ENCODE measurements around the gene ALOX15. TPM values are rescaled to one million over a fixed set of nuclear protein-coding genes. Genes with fewer than 3 reads are reported as not detected.

Gene ALOX15
- total RNA-seq, 4 donors from 2014 or later, result not detected

DNA sequence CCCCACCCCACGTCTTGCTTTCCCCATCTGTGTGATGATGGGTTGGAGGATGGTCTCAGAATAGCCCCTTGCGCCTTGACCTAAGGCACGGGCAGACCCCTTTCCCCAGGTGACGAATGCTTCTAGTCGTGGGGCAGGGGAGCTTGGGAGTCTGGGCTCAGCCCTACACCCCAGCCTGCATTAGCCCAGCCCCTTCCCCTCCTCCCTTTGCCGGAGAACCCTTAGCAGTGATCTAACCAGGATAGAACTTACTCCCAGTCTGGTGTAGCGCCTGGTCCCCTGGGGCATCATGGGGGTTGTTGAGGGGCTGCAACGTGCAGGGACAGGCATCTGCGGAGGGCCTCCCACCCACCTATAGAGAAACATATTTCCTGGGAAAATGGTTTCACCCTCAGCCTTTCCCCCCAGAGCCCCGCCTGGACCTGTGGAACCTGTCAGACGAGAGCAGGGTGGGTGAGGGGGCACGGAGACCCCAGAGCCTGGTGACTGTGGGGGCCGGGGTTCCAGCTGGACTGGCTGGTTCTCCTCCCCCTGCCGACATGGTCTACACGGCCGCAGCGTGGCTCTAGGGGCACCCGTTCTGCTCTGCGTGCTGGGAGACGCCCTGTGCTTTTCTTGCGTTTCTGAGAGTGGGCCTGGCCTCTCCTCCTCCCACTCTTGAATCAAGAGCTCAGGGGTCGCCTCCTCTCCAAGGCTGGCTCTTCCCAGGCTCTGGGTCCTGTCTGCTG, 52.4 kb downstream of the ALOX15 start:
- peaks cover 0 to 6% of the 10 kb centered on the region in 2 donors for H3K27me3 ChIP-seq
- H3K4me3 ChIP-seq, result no peak overlapping the region
- H3K4me1 ChIP-seq, result peaks cover 0 to 12% (median 5%) of the 10 kb centered on the region in 4 donors
- TF ChIP-seq POLR2A (IDR thresholded peaks at IDR 0.05), result no peak
- TF ChIP-seq, protein P1, sequence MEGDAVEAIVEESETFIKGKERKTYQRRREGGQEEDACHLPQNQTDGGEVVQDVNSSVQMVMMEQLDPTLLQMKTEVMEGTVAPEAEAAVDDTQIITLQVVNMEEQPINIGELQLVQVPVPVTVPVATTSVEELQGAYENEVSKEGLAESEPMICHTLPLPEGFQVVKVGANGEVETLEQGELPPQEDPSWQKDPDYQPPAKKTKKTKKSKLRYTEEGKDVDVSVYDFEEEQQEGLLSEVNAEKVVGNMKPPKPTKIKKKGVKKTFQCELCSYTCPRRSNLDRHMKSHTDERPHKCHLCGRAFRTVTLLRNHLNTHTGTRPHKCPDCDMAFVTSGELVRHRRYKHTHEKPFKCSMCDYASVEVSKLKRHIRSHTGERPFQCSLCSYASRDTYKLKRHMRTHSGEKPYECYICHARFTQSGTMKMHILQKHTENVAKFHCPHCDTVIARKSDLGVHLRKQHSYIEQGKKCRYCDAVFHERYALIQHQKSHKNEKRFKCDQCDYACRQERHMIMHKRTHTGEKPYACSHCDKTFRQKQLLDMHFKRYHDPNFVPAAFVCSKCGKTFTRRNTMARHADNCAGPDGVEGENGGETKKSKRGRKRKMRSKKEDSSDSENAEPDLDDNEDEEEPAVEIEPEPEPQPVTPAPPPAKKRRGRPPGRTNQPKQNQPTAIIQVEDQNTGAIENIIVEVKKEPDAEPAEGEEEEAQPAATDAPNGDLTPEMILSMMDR (IDR thresholded peaks at IDR 0.05), result no peak
- no peak for DNase-seq
- no peaks in the 10 kb centered on the region for H3K9me3 ChIP-seq
- no peak overlapping the region for H3K27ac ChIP-seq
- no peaks in the 10 kb centered on the region for H3K36me3 ChIP-seq

DNA sequence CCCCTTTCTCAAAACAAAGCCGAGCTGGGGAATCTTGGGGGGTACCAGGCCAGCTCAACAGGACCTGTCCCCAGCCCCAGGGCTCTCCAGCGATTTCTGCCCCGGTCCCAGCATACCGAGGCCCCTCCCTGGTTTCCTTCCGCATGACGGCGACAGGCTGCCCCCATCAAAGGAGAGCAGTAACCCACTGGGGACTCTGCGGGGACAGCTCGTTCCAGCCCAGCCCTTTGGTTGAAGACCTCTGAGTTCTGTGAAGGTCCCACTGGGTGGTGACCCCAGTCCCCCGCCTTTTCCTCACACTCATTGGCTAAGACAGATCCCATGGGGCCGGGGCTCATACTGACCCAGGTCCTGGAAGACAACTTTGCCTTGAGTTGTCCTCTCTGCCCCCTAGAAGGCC, 53.1 kb downstream of the ALOX15 start:
- no peak for DNase-seq
- TF ChIP-seq POLR2A (IDR thresholded peaks at IDR 0.05), result no peak
- TF ChIP-seq, protein P1 (IDR thresholded peaks at IDR 0.05), result no peak
- no peak overlapping the region for H3K27ac ChIP-seq

DNA sequence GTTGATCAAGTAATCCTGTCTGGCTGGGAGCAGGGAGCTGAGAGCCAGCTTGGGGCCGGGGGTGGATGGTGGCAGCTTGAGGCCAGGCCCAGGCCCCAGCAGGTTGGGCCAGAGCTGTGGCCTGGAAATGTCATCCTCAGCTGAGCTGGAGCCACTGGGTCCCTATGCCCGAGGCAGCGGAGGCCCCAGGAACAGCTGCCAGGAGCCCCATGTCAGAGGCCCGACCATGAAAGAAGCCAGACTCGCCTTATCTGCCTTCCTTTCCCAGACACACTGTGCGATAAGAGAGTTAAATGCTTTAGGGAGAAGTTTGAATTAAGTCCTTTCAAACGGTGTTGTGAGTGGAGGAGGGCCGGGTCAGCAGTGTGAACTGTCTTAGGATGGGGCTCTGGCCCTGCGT, 53.7 kb downstream of the ALOX15 start:
- Histone ChIP-seq H3K9me3 (no peaks in the 10 kb centered on the region), H3K36me3 (no peaks in the 10 kb centered on the region), H3K4me1 (peaks cover 0 to 18% (median 7%) of the 10 kb centered on the region in 4 donors), H3K27me3 (peaks cover 0 to 7% of the 10 kb centered on the region in 2 donors), H3K4me3 (no peak overlapping the region), H3K27ac (no peak overlapping the region)
- no peak for TF ChIP-seq POLR2A (IDR thresholded peaks at IDR 0.05)
- TF ChIP-seq, protein P1 (IDR thresholded peaks at IDR 0.05), result no peak
- DNase-seq, result no peak

More for the DNA sequence above, 53.1 kb downstream of the ALOX15 start:
- no peaks in the 10 kb centered on the region for H3K9me3 ChIP-seq
- H3K27me3 ChIP-seq, result peaks cover 0 to 7% of the 10 kb centered on the region in 2 donors
- peaks cover 0 to 18% (median 7%) of the 10 kb centered on the region in 4 donors for H3K4me1 ChIP-seq
- no peaks in the 10 kb centered on the region for H3K36me3 ChIP-seq
- H3K4me3 ChIP-seq, result no peak overlapping the region

DNA sequence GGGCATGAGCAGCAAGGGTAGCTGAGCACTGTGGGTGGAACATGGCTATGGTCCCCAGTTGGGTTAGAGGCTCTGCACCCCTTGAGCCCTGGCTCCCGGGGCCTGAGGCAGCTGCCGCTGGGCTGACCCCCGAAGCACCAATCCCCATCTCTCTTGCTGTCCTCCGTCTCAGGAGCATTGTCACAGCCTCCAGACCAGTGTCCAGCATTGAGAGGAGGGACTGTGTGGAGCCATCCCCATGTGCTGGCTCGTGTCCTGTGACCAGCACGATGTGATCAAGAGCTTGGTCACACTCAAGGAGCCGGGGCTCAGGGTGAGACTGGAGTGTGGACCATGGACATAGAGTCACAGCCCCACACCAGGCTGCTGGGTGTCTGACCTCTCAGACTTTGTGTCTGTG, 54.3 kb downstream of the ALOX15 start:
- TF ChIP-seq, protein P1 (IDR thresholded peaks at IDR 0.05), result no peak
- TF ChIP-seq POLR2A (IDR thresholded peaks at IDR 0.05), result no peak
- H3K4me3 ChIP-seq, result no peak overlapping the region
- no peak overlapping the region for H3K27ac ChIP-seq
- no peak for DNase-seq
- H3K4me1 ChIP-seq, result peaks cover 0 to 18% (median 7%) of the 10 kb centered on the region in 4 donors
- peaks cover 0 to 7% of the 10 kb centered on the region in 2 donors for H3K27me3 ChIP-seq
- H3K36me3 ChIP-seq, result no peaks in the 10 kb centered on the region
- no peaks in the 10 kb centered on the region for H3K9me3 ChIP-seq

DNA sequence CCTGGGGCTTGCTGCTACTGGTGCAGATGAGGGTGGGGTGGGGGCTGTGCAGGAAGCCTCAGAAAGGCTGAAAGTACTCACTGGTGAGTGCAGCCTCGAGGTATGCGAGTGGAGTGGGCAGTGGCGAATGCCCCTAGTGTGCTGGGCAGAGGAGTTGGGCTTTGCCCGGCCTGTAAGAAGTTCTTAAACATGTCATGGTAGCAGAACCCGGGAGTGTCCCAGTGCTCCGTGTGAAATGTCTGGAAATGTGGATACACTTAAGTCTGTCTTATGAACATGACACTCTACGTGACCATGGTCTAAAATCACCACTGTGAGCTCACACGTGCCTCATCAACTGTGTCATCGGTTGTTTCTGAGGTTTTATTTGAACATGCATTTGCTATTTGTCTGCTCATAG, 55.4 kb downstream of the ALOX15 start:
- Histone ChIP-seq H3K36me3 (no peaks in the 10 kb centered on the region), H3K4me1 (peaks cover 0 to 18% (median 7%) of the 10 kb centered on the region in 4 donors), H3K4me3 (no peak overlapping the region), H3K27ac (no peak overlapping the region), H3K27me3 (peaks cover 0 to 7% of the 10 kb centered on the region in 2 donors), H3K9me3 (no peaks in the 10 kb centered on the region)
- no peak for TF ChIP-seq POLR2A (IDR thresholded peaks at IDR 0.05)
- TF ChIP-seq, protein P1 (IDR thresholded peaks at IDR 0.05), result no peak
- no peak for DNase-seq
